Activated CD4-positive, alpha-beta T cell treated with anti-CD3 and anti-CD28 coated beads, Interleukin-2, amount 50 U/mL, for 24 hours (primary cell): ENCODE results near the gene SAMD3.
"Not testable (repeated sequence)": the region's sequence is repeated elsewhere in the genome, so short reads cannot be mapped to it uniquely, and the experiment has no call there.

Experiments used
- DNase-seq, 2 donors: peaks; one replicate each; pipeline ENCODE4 v3.0.0-alpha.2; 2020; ENCODE audit warnings: low read depth in 1 of 2, low spot score in 1 of 2

Gene SAMD3

GRCh38 chr6:130176378-130176777 lies 46.4 kb downstream of the SAMD3 start:
- DNase-seq, result no peak

GRCh38 chr6:130173377-130174004 lies 49.3 kb downstream of the SAMD3 start:
- DNase-seq, result not testable (repeated sequence)

- DNase-seq, result not testable (repeated sequence)
Observed at GRCh38 chr6:130170160-130170559, 52.6 kb downstream of the SAMD3 start.

- no peak for DNase-seq
Observed at GRCh38 chr6:130167655-130168054, 55.1 kb downstream of the SAMD3 start.

- DNase-seq, result no peak
Observed at GRCh38 chr6:130164251-130164650, 58.5 kb downstream of the SAMD3 start.

GRCh38 chr6:130163266-130163665 lies 59.5 kb downstream of the SAMD3 start:
- DNase-seq, result no peak

GRCh38 chr6:130162421-130162820 lies 60.3 kb downstream of the SAMD3 start:
- DNase-seq, result no peak

GRCh38 chr6:130161683-130162404 lies 60.9 kb downstream of the SAMD3 start:
- DNase-seq, result no peak

GRCh38 chr6:130159956-130160355 lies 62.8 kb downstream of the SAMD3 start:
- DNase-seq, result no peak

GRCh38 chr6:130158548-130158947 lies 64.2 kb downstream of the SAMD3 start:
- DNase-seq, result no peak

- no peak for DNase-seq
Observed at GRCh38 chr6:130158056-130158455, 64.7 kb downstream of the SAMD3 start.

- no peak for DNase-seq
Observed at GRCh38 chr6:130156908-130157307, 65.8 kb downstream of the SAMD3 start.

GRCh38 chr6:130152908-130153510 lies 69.7 kb downstream of the SAMD3 start:
- no peak for DNase-seq

- no peak for DNase-seq
Observed at GRCh38 chr6:130150906-130151305, 71.8 kb downstream of the SAMD3 start.

- DNase-seq, result not testable (repeated sequence)
Observed at GRCh38 chr6:130149016-130149415, 73.7 kb downstream of the SAMD3 start.

GRCh38 chr6:130148181-130148580 lies 74.6 kb downstream of the SAMD3 start:
- DNase-seq, result no peak

GRCh38 chr6:130147111-130147510 lies 75.6 kb downstream of the SAMD3 start:
- no peak for DNase-seq

- no peak for DNase-seq
Observed at GRCh38 chr6:130143709-130144108, 79.0 kb downstream of the SAMD3 start.

- no peak for DNase-seq
Observed at GRCh38 chr6:130140084-130140483, 82.7 kb downstream of the SAMD3 start.

GRCh38 chr6:130138909-130139242 lies 83.9 kb downstream of the SAMD3 start:
- DNase-seq, result no peak

GRCh38 chr6:130138116-130138908 lies 84.4 kb downstream of the SAMD3 start:
- no peak for DNase-seq

GRCh38 chr6:130136798-130137197 lies 86.0 kb downstream of the SAMD3 start:
- DNase-seq, result no peak
